Measurements from ENCODE around the gene GLI2. TPM values are rescaled to one million over a fixed set of nuclear protein-coding genes. Genes with fewer than 3 reads are reported as not detected.

The GLI2 gene
- total RNA-seq, 1 experiment from 2014 or later = 3.4 TPM

DNA sequence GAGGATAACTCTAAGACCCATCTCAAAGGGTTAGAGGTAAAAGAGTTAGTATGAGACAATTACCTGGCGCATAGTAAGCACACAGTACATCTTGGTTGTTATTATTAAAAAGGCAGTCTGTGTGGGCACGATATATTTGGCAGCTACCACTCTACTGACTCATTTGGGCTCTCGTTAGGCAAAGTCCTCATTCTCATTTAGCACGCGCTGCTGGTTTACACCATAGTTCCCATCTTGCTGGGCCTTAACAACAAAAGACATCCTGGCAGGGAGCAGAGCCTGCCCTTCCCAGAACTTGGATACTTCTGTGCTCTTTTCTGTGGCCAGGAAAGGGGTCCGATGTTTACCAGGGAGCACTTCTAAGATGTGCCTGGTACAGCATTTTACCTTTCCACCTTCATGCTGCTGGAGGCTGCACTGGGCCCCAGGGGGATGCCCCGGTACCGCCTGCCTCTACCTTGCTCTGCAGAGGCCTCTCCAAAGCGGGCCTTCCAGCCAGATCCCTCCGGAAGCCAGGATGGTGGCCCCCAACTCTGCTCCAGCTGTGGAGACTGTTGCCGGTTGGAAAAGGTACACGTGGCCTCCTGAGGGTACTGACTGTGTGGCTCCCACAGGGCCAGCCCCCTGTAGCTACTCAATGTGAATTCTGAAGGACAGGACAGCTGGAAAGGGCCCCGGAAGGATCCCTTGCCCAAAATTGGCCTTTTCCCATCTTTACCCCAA is 15.0 kb downstream of the GLI2 start:
- TF ChIP-seq SRF (IDR thresholded peaks at IDR 0.05; ENCODE audit: low read depth) = no peak
- no peak for TF ChIP-seq ELF1 (IDR thresholded peaks at IDR 0.05; ENCODE audit: borderline replicate concordance, low read depth)
- TF ChIP-seq TCF7L2 (IDR thresholded peaks at IDR 0.05; ENCODE audit: borderline replicate concordance, extremely low read depth, insufficient read depth, insufficient read length) = no peak
- no peak for TF ChIP-seq FOSL1 (IDR thresholded peaks at IDR 0.05; ENCODE audit: low read depth)
- TF ChIP-seq RAD21 (IDR thresholded peaks at IDR 0.05; ENCODE audit: low read depth) = no peak
- TF ChIP-seq, protein P1, sequence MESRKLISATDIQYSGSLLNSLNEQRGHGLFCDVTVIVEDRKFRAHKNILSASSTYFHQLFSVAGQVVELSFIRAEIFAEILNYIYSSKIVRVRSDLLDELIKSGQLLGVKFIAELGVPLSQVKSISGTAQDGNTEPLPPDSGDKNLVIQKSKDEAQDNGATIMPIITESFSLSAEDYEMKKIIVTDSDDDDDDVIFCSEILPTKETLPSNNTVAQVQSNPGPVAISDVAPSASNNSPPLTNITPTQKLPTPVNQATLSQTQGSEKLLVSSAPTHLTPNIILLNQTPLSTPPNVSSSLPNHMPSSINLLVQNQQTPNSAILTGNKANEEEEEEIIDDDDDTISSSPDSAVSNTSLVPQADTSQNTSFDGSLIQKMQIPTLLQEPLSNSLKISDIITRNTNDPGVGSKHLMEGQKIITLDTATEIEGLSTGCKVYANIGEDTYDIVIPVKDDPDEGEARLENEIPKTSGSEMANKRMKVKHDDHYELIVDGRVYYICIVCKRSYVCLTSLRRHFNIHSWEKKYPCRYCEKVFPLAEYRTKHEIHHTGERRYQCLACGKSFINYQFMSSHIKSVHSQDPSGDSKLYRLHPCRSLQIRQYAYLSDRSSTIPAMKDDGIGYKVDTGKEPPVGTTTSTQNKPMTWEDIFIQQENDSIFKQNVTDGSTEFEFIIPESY (IDR thresholded peaks at IDR 0.05; ENCODE audit: extremely low read depth, insufficient replicate concordance, low read length) = no peak
- TF ChIP-seq YY1 (IDR thresholded peaks at IDR 0.05; ENCODE audit: extremely low read depth, insufficient replicate concordance, low read depth, low read length) = no peak
- TF ChIP-seq, protein P2, sequence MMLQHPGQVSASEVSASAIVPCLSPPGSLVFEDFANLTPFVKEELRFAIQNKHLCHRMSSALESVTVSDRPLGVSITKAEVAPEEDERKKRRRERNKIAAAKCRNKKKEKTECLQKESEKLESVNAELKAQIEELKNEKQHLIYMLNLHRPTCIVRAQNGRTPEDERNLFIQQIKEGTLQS (IDR thresholded peaks at IDR 0.05) = no peak
- BruUV-seq (replicated peaks) = no TSS peak

More for the DNA sequence above, 15.0 kb downstream of the GLI2 start:
- Histone ChIP-seq H3K79me2 (ENCODE audit: insufficient read depth, low read length) (no peaks in the 10 kb centered on the region), H4K20me1 (ENCODE audit: insufficient read depth) (no peaks in the 10 kb centered on the region), H2AFZ (ENCODE audit: low read depth, low read length, poor library complexity, severe bottlenecking) (no peak overlapping the region), H3K9me2 (ENCODE audit: insufficient read depth) (no peaks in the 10 kb centered on the region), H3K4me1 (ENCODE audit: control insufficient read depth in 1 of 2, insufficient read depth in 2 of 2, low read length in 2 of 2) (no peaks in the 10 kb centered on the region), H3K9me3 (ENCODE audit: control insufficient read depth in 1 of 2, insufficient read depth in 1 of 2, low read depth in 1 of 2, low read length in 2 of 2) (no peaks in the 10 kb centered on the region), H3K4me2 (ENCODE audit: low read length) (no peak overlapping the region), H3K4me3 (replicated peaks in 1 of 2; ENCODE audit: low read depth in 1 of 2, low read length in 2 of 2) (no peak overlapping the region), H3K27me3 (ENCODE audit: insufficient read depth, low read length) (no peaks in the 10 kb centered on the region), H3K27ac (ENCODE audit: low read depth, low read length) (no peak overlapping the region), H3K36me3 (ENCODE audit: control insufficient read depth in 1 of 2, insufficient read depth in 2 of 2, low read length in 2 of 2) (no peaks in the 10 kb centered on the region), H3K9ac (ENCODE audit: low read length) (no peak overlapping the region)
- no peak for ATAC-seq
- no peak for DNase-seq (ENCODE audit: low read depth, low spot score)
- POLR2A ChIA-PET = no interaction called here
- intact Hi-C loops (cut with micrococcal nuclease) = no loop called here
- CTCF ChIA-PET = no interaction called here
- RAD21 ChIA-PET (ENCODE audit: low non-redundant PET in 1 of 2, low total read pairs in 2 of 2, uncharacterized antibody in 2 of 2, unreplicated experiment in 2 of 2) = no interaction called here

Measured in HCT116 (cell line).